ENCODE data around the gene SYNM. TPM values are rescaled to one million over a fixed set of nuclear protein-coding genes. Genes with fewer than 3 reads are reported as not detected.

The SYNM gene
- total and polyA plus RNA-seq, 2 experiments from 2014 or later, result 0.74 to 3.5 TPM

DNA sequence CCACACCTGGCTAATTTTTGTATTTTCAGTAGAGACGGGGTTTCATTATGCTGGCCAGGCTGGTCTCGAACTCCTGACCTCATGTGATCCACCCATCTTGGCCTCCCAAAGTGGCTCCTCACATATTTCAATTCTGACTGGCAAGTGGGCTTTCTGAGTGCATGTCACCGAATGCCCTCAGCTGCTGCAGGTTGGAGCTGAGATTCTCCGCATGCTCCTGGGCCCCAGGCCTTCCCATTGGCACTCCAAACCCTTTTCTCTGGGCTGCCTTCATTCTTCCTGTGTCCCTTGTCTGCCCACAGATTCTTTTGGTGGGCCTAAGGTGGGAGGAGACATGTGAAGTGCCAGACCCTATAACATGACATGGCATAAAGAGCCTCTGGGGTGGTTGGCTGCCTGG is 67.3 kb downstream of the SYNM start:
- H3K4me1 Mint-ChIP-seq, result no peaks in the 10 kb centered on the region
- no peaks in the 10 kb centered on the region for H3K36me3 ChIP-seq (ENCODE audit: insufficient read depth)
- ATAC-seq (no peak), DNase-seq (ENCODE audit: low spot score) (no peak)
- H3K9me3 Mint-ChIP-seq, result no peaks in the 10 kb centered on the region
- no peaks in the 10 kb centered on the region for H3K27me3 Mint-ChIP-seq (ENCODE audit: insufficient read depth, low read depth, poor library complexity)
- no peak overlapping the region for H3K4me3 ChIP-seq
- peaks cover 7% of the 10 kb centered on the region; the same call in 2 of the 3 replicates for H3K36me3 Mint-ChIP-seq (ENCODE audit: low read depth)
- H3K27me3 ChIP-seq (ENCODE audit: insufficient read depth), result no peaks in the 10 kb centered on the region
- H2AFZ ChIP-seq, result no peak overlapping the region
- no peaks in the 10 kb centered on the region for H3F3A ChIP-seq (replicated peaks; ENCODE audit: low read depth)
- H4K20me1 ChIP-seq (replicated peaks; ENCODE audit: insufficient read depth), result no peaks in the 10 kb centered on the region
- H3K9me2 ChIP-seq (ENCODE audit: insufficient read depth), result no peaks in the 10 kb centered on the region
- H3K27ac ChIP-seq (ENCODE audit: low read depth), result no peak overlapping the region
- H3K4me1 ChIP-seq (ENCODE audit: insufficient read depth), result no peaks in the 10 kb centered on the region
- TF ChIP-seq EZH2 (IDR thresholded peaks at IDR 0.05; ENCODE audit: low read depth, unreplicated experiment), result no peak
- no peak for TF ChIP-seq NANOG (IDR thresholded peaks at IDR 0.05; ENCODE audit: borderline replicate concordance)
- TF ChIP-seq CREB1 (CRISPR knock-in tag; IDR thresholded peaks at IDR 0.05; ENCODE audit: low read depth), result no peak
- no peak for TF ChIP-seq STAT1 (IDR thresholded peaks at IDR 0.05; ENCODE audit: unreplicated experiment)
- TF ChIP-seq POLR2AphosphoS5 (IDR thresholded peaks at IDR 0.05; ENCODE audit: low read depth), result no peak
- no peak for TF ChIP-seq CTCF (conservative IDR thresholded peaks at IDR 0.05; ENCODE audit: low read depth in 2 of 2)
- TF ChIP-seq, protein P1, sequence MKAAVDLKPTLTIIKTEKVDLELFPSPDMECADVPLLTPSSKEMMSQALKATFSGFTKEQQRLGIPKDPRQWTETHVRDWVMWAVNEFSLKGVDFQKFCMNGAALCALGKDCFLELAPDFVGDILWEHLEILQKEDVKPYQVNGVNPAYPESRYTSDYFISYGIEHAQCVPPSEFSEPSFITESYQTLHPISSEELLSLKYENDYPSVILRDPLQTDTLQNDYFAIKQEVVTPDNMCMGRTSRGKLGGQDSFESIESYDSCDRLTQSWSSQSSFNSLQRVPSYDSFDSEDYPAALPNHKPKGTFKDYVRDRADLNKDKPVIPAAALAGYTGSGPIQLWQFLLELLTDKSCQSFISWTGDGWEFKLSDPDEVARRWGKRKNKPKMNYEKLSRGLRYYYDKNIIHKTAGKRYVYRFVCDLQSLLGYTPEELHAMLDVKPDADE (IDR thresholded peaks at IDR 0.05), result no peak
- TF ChIP-seq EZH2phosphoT487 (IDR thresholded peaks at IDR 0.05; ENCODE audit: unreplicated experiment), result no peak
- TF ChIP-seq JUNB (IDR thresholded peaks at IDR 0.05; ENCODE audit: unreplicated experiment), result no peak
- TF ChIP-seq, protein P2, sequence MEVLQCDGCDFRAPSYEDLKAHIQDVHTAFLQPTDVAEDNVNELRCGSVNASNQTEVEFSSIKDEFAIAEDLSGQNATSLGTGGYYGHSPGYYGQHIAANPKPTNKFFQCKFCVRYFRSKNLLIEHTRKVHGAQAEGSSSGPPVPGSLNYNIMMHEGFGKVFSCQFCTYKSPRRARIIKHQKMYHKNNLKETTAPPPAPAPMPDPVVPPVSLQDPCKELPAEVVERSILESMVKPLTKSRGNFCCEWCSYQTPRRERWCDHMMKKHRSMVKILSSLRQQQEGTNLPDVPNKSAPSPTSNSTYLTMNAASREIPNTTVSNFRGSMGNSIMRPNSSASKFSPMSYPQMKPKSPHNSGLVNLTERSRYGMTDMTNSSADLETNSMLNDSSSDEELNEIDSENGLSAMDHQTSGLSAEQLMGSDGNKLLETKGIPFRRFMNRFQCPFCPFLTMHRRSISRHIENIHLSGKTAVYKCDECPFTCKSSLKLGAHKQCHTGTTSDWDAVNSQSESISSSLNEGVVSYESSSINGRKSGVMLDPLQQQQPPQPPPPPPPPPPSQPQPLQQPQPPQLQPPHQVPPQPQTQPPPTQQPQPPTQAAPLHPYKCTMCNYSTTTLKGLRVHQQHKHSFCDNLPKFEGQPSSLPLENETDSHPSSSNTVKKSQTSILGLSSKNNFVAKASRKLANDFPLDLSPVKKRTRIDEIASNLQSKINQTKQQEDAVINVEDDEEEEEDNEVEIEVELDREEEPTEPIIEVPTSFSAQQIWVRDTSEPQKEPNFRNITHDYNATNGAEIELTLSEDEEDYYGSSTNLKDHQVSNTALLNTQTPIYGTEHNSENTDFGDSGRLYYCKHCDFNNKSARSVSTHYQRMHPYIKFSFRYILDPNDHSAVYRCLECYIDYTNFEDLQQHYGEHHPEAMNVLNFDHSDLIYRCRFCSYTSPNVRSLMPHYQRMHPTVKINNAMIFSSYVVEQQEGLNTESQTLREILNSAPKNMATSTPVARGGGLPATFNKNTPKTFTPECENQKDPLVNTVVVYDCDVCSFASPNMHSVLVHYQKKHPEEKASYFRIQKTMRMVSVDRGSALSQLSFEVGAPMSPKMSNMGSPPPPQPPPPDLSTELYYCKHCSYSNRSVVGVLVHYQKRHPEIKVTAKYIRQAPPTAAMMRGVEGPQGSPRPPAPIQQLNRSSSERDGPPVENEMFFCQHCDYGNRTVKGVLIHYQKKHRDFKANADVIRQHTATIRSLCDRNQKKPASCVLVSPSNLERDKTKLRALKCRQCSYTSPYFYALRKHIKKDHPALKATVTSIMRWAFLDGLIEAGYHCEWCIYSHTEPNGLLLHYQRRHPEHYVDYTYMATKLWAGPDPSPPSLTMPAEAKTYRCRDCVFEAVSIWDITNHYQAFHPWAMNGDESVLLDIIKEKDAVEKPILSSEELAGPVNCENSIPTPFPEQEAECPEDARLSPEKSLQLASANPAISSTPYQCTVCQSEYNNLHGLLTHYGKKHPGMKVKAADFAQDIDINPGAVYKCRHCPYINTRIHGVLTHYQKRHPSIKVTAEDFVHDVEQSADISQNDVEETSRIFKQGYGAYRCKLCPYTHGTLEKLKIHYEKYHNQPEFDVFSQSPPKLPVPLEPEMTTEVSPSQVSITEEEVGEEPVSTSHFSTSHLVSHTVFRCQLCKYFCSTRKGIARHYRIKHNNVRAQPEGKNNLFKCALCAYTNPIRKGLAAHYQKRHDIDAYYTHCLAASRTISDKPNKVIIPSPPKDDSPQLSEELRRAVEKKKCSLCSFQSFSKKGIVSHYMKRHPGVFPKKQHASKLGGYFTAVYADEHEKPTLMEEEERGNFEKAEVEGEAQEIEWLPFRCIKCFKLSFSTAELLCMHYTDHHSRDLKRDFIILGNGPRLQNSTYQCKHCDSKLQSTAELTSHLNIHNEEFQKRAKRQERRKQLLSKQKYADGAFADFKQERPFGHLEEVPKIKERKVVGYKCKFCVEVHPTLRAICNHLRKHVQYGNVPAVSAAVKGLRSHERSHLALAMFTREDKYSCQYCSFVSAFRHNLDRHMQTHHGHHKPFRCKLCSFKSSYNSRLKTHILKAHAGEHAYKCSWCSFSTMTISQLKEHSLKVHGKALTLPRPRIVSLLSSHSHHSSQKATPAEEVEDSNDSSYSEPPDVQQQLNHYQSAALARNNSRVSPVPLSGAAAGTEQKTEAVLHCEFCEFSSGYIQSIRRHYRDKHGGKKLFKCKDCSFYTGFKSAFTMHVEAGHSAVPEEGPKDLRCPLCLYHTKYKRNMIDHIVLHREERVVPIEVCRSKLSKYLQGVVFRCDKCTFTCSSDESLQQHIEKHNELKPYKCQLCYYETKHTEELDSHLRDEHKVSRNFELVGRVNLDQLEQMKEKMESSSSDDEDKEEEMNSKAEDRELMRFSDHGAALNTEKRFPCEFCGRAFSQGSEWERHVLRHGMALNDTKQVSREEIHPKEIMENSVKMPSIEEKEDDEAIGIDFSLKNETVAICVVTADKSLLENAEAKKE (CRISPR knock-in tag; IDR thresholded peaks at IDR 0.05), result no peak
- TF ChIP-seq ZNF331 (CRISPR knock-in tag; IDR thresholded peaks at IDR 0.05; ENCODE audit: low read depth), result no peak
- TF ChIP-seq, protein P3, sequence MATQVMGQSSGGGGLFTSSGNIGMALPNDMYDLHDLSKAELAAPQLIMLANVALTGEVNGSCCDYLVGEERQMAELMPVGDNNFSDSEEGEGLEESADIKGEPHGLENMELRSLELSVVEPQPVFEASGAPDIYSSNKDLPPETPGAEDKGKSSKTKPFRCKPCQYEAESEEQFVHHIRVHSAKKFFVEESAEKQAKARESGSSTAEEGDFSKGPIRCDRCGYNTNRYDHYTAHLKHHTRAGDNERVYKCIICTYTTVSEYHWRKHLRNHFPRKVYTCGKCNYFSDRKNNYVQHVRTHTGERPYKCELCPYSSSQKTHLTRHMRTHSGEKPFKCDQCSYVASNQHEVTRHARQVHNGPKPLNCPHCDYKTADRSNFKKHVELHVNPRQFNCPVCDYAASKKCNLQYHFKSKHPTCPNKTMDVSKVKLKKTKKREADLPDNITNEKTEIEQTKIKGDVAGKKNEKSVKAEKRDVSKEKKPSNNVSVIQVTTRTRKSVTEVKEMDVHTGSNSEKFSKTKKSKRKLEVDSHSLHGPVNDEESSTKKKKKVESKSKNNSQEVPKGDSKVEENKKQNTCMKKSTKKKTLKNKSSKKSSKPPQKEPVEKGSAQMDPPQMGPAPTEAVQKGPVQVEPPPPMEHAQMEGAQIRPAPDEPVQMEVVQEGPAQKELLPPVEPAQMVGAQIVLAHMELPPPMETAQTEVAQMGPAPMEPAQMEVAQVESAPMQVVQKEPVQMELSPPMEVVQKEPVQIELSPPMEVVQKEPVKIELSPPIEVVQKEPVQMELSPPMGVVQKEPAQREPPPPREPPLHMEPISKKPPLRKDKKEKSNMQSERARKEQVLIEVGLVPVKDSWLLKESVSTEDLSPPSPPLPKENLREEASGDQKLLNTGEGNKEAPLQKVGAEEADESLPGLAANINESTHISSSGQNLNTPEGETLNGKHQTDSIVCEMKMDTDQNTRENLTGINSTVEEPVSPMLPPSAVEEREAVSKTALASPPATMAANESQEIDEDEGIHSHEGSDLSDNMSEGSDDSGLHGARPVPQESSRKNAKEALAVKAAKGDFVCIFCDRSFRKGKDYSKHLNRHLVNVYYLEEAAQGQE (IDR thresholded peaks at IDR 0.05; ENCODE audit: unreplicated experiment), result no peak
- no peak for TF ChIP-seq ZNF114 (CRISPR knock-in tag; IDR thresholded peaks at IDR 0.05)
- H3K79me2 ChIP-seq (replicated peaks; ENCODE audit: insufficient read depth), result no peaks in the 10 kb centered on the region
- H3K27ac Mint-ChIP-seq, result no peak overlapping the region
- no peak overlapping the region for H3K4me2 ChIP-seq
- no peak overlapping the region for H3K4me3 Mint-ChIP-seq
